Endodermal cell (in vitro differentiated cells): ENCODE measurements around the gene DDRGK1. TPM values are rescaled to one million over a fixed set of nuclear protein-coding genes. Genes with fewer than 3 reads are reported as not detected.

ENCODE experiments used
- DNase-seq: peaks from one replicate; pipeline ENCODE4 v3.0.0-alpha.2; 2017
- H3K27ac ChIP-seq: 2 replicates; pipeline ENCODE4 v1.5.1; 2013; ENCODE audit warnings: mild to moderate bottlenecking, low read depth, low read length, moderate library complexity
- H3K27me3 ChIP-seq: 2 replicates; pipeline ENCODE4 v1.6.1; 2013; ENCODE audit warnings: mild to moderate bottlenecking, low read length, moderate library complexity; ENCODE audit not compliant: insufficient read depth, control insufficient read depth, poor library complexity, severe bottlenecking
- H3K36me3 ChIP-seq: 2 replicates; pipeline ENCODE4 v1.7.0; 2013; ENCODE audit warnings: mild to moderate bottlenecking, low read length, moderate library complexity; ENCODE audit not compliant: control insufficient read depth, insufficient read depth
- H3K4me1 ChIP-seq: one replicate; pipeline ENCODE4 v1.7.0; 2013; ENCODE audit warnings: low read length; ENCODE audit not compliant: control insufficient read depth, insufficient read depth
- H3K4me3 ChIP-seq: 2 replicates; pipeline ENCODE4 v1.5.1; 2013; ENCODE audit warnings: mild to moderate bottlenecking, low read length, moderate library complexity
- H3K9ac ChIP-seq: 2 replicates; pipeline ENCODE4 v1.6.1; 2013; ENCODE audit warnings: mild to moderate bottlenecking, low read length, moderate library complexity; ENCODE audit not compliant: poor library complexity, severe bottlenecking; ENCODE audit errors: extremely low read depth
- H3K9me3 ChIP-seq: 2 replicates; pipeline ENCODE4 v1.6.1; 2013; ENCODE audit warnings: mild to moderate bottlenecking, low read length, moderate library complexity; ENCODE audit not compliant: control insufficient read depth
- H3K27ac Mint-ChIP-seq: 2 replicates; pipeline ENCODE4 v1.8.0; 2020; ENCODE audit warnings: mixed read lengths
- H3K27me3 Mint-ChIP-seq: 2 replicates; pipeline ENCODE4 v1.8.0; 2021; ENCODE audit warnings: mild to moderate bottlenecking, mixed read lengths; ENCODE audit not compliant: insufficient read depth
- H3K36me3 Mint-ChIP-seq: 2 replicates; pipeline ENCODE4 v1.8.0; 2020; ENCODE audit warnings: low read depth, mixed read lengths
- H3K4me1 Mint-ChIP-seq: 2 replicates; pipeline ENCODE4 v1.8.0; 2020; ENCODE audit warnings: mixed read lengths
- H3K4me3 Mint-ChIP-seq: 2 replicates; pipeline ENCODE4 v1.8.0; 2020; ENCODE audit warnings: mild to moderate bottlenecking, moderate library complexity, mixed read lengths
- H3K9me3 Mint-ChIP-seq: 2 replicates; pipeline ENCODE4 v1.8.0; 2020; ENCODE audit warnings: mild to moderate bottlenecking, mixed read lengths
- WGBS, 2 experiments: methylation state at CpG; one replicate each; pipeline versions ENCODE4 v1.1.5 to v1.1.7; 2013; ENCODE audit warnings: missing lambda C conversion rate in 2 of 2, mixed read lengths in 1 of 2; ENCODE audit not compliant: insufficient coverage in 1 of 2, insufficient read length in 1 of 2; 5-methylcytosine and 5-hydroxymethylcytosine counted together
- total RNA-seq, 2 donors: library from RNA; stranded (reverse); fragmentation: NEBNext Ultra II Directional in 1 of 2; extraction: Animal tissue kit (Norgen Biotek cat#: 25700) in 1 of 2; gene quantifications; 2 replicates in 1 of 2; 3 replicates in 1 of 2; pipeline ENCODE4 v1.2.1, GENCODE V29; 2021
- TF ChIP-seq, protein P1 (sequence below): fragments of 200-600 bp; sonication (generic); conservative IDR thresholded peaks from 2 replicates; pipeline ENCODE4 v1.5.0; 2021; ENCODE audit warnings: antibody characterized with exemption, mild to moderate bottlenecking

Gene DDRGK1
- total RNA-seq, 2 donors from 2014 or later = 55.0 to 59.3 TPM

DNA sequence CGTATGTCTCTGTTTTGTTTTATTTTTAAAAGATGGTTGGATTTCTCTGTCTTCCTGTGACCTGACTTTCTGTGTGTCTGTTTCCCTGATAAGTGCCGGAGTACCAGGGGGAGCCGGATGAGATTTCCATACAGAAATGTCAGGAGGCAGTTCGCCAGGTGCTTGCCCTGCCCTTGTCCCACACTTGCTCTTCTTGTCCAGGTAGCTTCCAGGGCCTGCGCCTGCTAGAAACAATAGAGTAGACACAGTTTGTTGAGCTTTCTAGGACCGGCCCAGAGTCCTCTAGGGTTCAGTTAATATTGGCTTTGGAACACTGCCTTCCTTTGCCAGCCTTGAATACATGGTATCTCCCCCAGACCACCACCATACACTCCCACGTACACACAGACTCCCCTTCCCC lies 8.7 kb upstream of the DDRGK1 start:
- no peak overlapping the region for H3K4me3 Mint-ChIP-seq
- H3K4me3 ChIP-seq = no peak overlapping the region
- no peaks in the 10 kb centered on the region for H3K27me3 ChIP-seq
- WGBS, 2 experiments = 91 to 94% methylated on average over 4 to 7 of the region's 7 CpGs
- no peaks in the 10 kb centered on the region for H3K9me3 Mint-ChIP-seq
- H3K36me3 ChIP-seq = peaks cover 25% of the 10 kb centered on the region
- no peaks in the 10 kb centered on the region for H3K9me3 ChIP-seq
- no peaks in the 10 kb centered on the region for H3K4me1 ChIP-seq
- peaks cover 4% of the 10 kb centered on the region for H3K4me1 Mint-ChIP-seq
- H3K27ac Mint-ChIP-seq = no peak overlapping the region
- no peak overlapping the region for H3K9ac ChIP-seq
- H3K27me3 Mint-ChIP-seq = no peaks in the 10 kb centered on the region
- peaks cover 25% of the 10 kb centered on the region for H3K36me3 Mint-ChIP-seq
- H3K27ac ChIP-seq = no peak overlapping the region
- no peak for DNase-seq
- TF ChIP-seq, protein P1, sequence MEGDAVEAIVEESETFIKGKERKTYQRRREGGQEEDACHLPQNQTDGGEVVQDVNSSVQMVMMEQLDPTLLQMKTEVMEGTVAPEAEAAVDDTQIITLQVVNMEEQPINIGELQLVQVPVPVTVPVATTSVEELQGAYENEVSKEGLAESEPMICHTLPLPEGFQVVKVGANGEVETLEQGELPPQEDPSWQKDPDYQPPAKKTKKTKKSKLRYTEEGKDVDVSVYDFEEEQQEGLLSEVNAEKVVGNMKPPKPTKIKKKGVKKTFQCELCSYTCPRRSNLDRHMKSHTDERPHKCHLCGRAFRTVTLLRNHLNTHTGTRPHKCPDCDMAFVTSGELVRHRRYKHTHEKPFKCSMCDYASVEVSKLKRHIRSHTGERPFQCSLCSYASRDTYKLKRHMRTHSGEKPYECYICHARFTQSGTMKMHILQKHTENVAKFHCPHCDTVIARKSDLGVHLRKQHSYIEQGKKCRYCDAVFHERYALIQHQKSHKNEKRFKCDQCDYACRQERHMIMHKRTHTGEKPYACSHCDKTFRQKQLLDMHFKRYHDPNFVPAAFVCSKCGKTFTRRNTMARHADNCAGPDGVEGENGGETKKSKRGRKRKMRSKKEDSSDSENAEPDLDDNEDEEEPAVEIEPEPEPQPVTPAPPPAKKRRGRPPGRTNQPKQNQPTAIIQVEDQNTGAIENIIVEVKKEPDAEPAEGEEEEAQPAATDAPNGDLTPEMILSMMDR = no peak

DNA sequence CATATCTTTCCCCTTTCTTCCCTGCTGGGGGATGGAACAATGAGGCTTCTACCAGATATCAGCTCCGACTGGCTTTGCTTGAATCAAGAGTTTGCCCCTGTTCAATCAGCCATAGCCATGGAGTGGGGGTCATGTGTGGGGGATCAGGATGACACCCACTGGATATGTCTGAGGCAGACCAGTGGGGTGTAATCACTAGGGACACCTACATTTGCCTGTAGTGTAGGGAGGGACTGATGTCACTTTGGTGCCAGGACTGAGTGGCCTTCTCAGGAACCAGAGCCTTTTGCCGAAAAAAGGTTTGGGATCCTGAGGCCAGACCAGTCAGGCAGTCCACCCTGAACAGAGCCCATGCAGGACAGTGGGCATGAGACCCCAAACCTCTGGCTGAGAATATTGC lies 5.9 kb upstream of the DDRGK1 start:
- WGBS, 2 experiments = 80 to 100% methylated on average over 1 to 2 of the region's 2 CpGs
- no peaks in the 10 kb centered on the region for H3K4me1 ChIP-seq
- no peaks in the 10 kb centered on the region for H3K27me3 ChIP-seq
- H3K27ac ChIP-seq = no peak overlapping the region
- Mint-ChIP-seq H3K36me3 (peaks cover 19% of the 10 kb centered on the region), H3K9me3 (no peaks in the 10 kb centered on the region), H3K4me3 (peak overlapping the region; percentile 79), H3K27ac (no peak overlapping the region), H3K27me3 (no peaks in the 10 kb centered on the region), H3K4me1 (peaks cover 4% of the 10 kb centered on the region)
- H3K36me3 ChIP-seq = peaks cover 18% of the 10 kb centered on the region
- no peak for DNase-seq
- H3K4me3 ChIP-seq = peak overlapping the region; percentile 97
- peak overlapping the region; percentile 72 for H3K9ac ChIP-seq
- no peaks in the 10 kb centered on the region for H3K9me3 ChIP-seq
- TF ChIP-seq, protein P1 = no peak

DNA sequence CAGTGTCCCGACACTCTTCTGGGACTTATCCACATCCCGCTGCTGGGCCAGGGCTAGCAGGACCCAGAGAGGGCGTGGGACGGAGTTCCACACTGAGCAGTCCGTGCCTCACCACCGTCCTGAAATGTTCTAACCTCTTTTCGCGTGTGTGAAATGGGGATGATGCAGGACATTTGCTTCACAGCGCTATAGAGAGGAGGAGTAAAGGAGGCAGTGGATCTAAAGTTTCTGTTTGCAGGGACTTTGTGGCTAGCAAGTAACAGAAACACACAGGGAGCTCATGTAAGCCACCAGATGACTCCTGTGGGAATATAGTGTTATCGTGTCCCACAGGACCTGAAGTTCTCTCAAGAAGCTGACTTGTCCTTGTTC lies 5.5 kb upstream of the DDRGK1 start:
- no peaks in the 10 kb centered on the region for H3K9me3 Mint-ChIP-seq
- peak overlapping the region; percentile 79 for H3K4me3 Mint-ChIP-seq
- peaks cover 15% of the 10 kb centered on the region for H3K36me3 Mint-ChIP-seq
- Histone ChIP-seq H3K36me3 (peaks cover 14% of the 10 kb centered on the region), H3K27me3 (no peaks in the 10 kb centered on the region), H3K9me3 (no peaks in the 10 kb centered on the region), H3K4me3 (peak overlapping the region; percentile 97), H3K27ac (no peak overlapping the region), H3K4me1 (no peaks in the 10 kb centered on the region), H3K9ac (peak overlapping the region; percentile 72)
- peaks cover 4% of the 10 kb centered on the region for H3K4me1 Mint-ChIP-seq
- H3K27me3 Mint-ChIP-seq = no peaks in the 10 kb centered on the region
- TF ChIP-seq, protein P1 = no peak
- H3K27ac Mint-ChIP-seq = peak overlapping the region; percentile 96
- 8 to 9% methylated on average over 8 to 10 of the region's 10 CpGs for WGBS, 2 experiments
- DNase-seq = no peak
